ENCODE results near the gene IRF1. TPM values are rescaled to one million over a fixed set of nuclear protein-coding genes. Genes with fewer than 3 reads are reported as not detected.

The IRF1 gene
- total and polyA plus RNA-seq, 2 of the 8 experiments (the other 6 are each of a cell fraction or from before 2014, with no cell fraction given) = 4.0 to 8.5 TPM

GRCh38 chr5:132488590-132488989, 2.0 kb downstream of the IRF1 start:
- FAIRE-seq = no peak
- no peak overlapping the region for H3K4me3 ChIP-seq (ENCODE audit: extremely low read depth in 1 of 4, insufficient read depth in 2 of 4, low read depth in 3 of 4, low read length in 4 of 4)

More at GRCh38 chr5:132488590-132488989, 2.0 kb downstream of the IRF1 start:
- ChIA-PET CTCF (ENCODE audit: partially characterized antibody) (interaction anchor here (0.8 to 19.9 kb wide), 9 partner anchors 11 to 100 kb away, joined by 3 to 353 read pairs (median 8); no protein-coding TSS in a partner anchor), POLR2A (ENCODE audit: partially characterized antibody) (interaction anchor here (0.7 to 5.4 kb wide), 11 partner anchors 9 to 93 kb away, joined by 3 to 49 read pairs (median 7); no protein-coding TSS in a partner anchor)
- Histone ChIP-seq H4K5ac (ENCODE audit: insufficient read length, low read depth, low read length) (no peak overlapping the region), H4K8ac (ENCODE audit: extremely low read depth, insufficient read depth, low read length) (no peak overlapping the region), H3K23me2 (ENCODE audit: low read depth, low read length) (peaks cover 16% of the 10 kb centered on the region; the same call in 1 of the 2 replicates), H2BK20ac (ENCODE audit: low read length) (no peak overlapping the region), H3K27ac (ENCODE audit: low read depth, low read length) (no peak overlapping the region), H3K4ac (replicated peaks; ENCODE audit: insufficient read length, low read depth, low read length) (no peak overlapping the region), H3K9ac (replicated peaks in 1 of 4; ENCODE audit: extremely low read depth in 1 of 4, low read depth in 3 of 4, low read length in 3 of 4) (no peak overlapping the region), H2AK5ac (ENCODE audit: low read depth, low read length) (no peak overlapping the region), H2AFZ (ENCODE audit: low read length) (no peak overlapping the region), H3K56ac (replicated peaks; ENCODE audit: insufficient read length, low read depth, low read length) (no peak overlapping the region), H3K18ac (ENCODE audit: extremely low read depth, low read length) (no peak overlapping the region), H2BK120ac (replicated peaks; ENCODE audit: low read depth, low read length) (no peak overlapping the region), H3K4me1 (replicated peaks in 1 of 4; ENCODE audit: control insufficient read depth in 3 of 4, insufficient read depth in 4 of 4, low read length in 3 of 4) (peaks cover 5 to 13% (median 10%) of the 10 kb centered on the region in 4 experiments), H3K23ac (ENCODE audit: insufficient read length) (no peak overlapping the region), H3K79me1 (ENCODE audit: low read depth, low read length) (no peaks in the 10 kb centered on the region; the same call in 1 of the 2 replicates), H3K36me3 (ENCODE audit: control insufficient read depth in 2 of 4, insufficient read depth in 4 of 4, low read length in 3 of 4) (peaks cover 1 to 18% (median 12%) of the 10 kb centered on the region in 4 experiments; a peak in 6 of 8 replicates), H2BK5ac (ENCODE audit: low read depth, low read length) (no peak overlapping the region), H3K79me2 (ENCODE audit: control insufficient read depth in 1 of 2, insufficient read depth in 2 of 2, low read length in 2 of 2) (no peaks in the 10 kb centered on the region), H2BK12ac (ENCODE audit: low read depth, low read length) (no peak overlapping the region), H2BK15ac (ENCODE audit: low read length) (no peak overlapping the region), H3K4me2 (ENCODE audit: insufficient read depth in 1 of 2, low read depth in 2 of 2, low read length in 2 of 2) (no peak overlapping the region; a peak in 1 of 4 replicates), H4K20me1 (replicated peaks in 1 of 2; ENCODE audit: control insufficient read depth in 1 of 2, insufficient read depth in 2 of 2, low read length in 2 of 2) (peaks cover 0 to 13% of the 10 kb centered on the region in 2 experiments), H4K91ac (replicated peaks; ENCODE audit: insufficient read length, low read length) (no peak overlapping the region), H3K27me3 (replicated peaks in 1 of 4; ENCODE audit: control insufficient read depth in 3 of 4, extremely low read depth in 1 of 4, insufficient read depth in 3 of 4, low read length in 3 of 4) (peaks cover 0 to 7% (median 4%) of the 10 kb centered on the region in 4 experiments; a peak in 3 of 7 replicates), H3K14ac (ENCODE audit: insufficient read length) (no peak overlapping the region), H3K9me3 (ENCODE audit: insufficient read depth in 2 of 2, low read depth in 1 of 2, low read length in 1 of 2) (no peaks in the 10 kb centered on the region)
- WGBS, 2 experiments (ENCODE audit: extremely low coverage in 1 of 2, insufficient coverage in 1 of 2, insufficient read length in 1 of 2, insufficient replicate concordance in 2 of 2, low coverage in 1 of 2, low lambda C conversion rate in 2 of 2, missing lambda C conversion rate in 1 of 2) = 87% methylated on average over 2 of the region's 2 CpGs; no CpG with 5 or more reads in 1 of the 2 experiments
- TF ChIP-seq HDAC6 (IDR thresholded peaks at IDR 0.05; ENCODE audit: low read depth, low read length) (no peak), RNF2 (IDR thresholded peaks at IDR 0.05; ENCODE audit: borderline replicate concordance, low read depth, low read length, missing control alignments, poor library complexity, severe bottlenecking) (no peak), KDM5A (IDR thresholded peaks at IDR 0.05; ENCODE audit: low read length) (no peak), PHF8 (conservative IDR thresholded peaks at IDR 0.05; ENCODE audit: low read depth, low read length) (no peak), MAFK (IDR thresholded peaks at IDR 0.05; ENCODE audit: low read depth, low read length) (no peak), SUZ12 (IDR thresholded peaks at IDR 0.05; ENCODE audit: low read length) (no peak), TEAD4 (IDR thresholded peaks at IDR 0.05; ENCODE audit: low read depth, low read length) (no peak), SIRT6 (IDR thresholded peaks at IDR 0.05; ENCODE audit: low read length) (no peak), SIN3A (conservative IDR thresholded peaks at IDR 0.05 in 1 of 2, IDR thresholded peaks at IDR 0.05 in 1 of 2; ENCODE audit: low read depth in 1 of 2, low read length in 2 of 2) (no peak)
- no peak for DNase-seq (ENCODE audit: low read depth in 1 of 2, low spot score in 2 of 2)

All from H1 (cell line).